ENCODE results near the gene PSMD14.

The PSMD14 gene

DNA sequence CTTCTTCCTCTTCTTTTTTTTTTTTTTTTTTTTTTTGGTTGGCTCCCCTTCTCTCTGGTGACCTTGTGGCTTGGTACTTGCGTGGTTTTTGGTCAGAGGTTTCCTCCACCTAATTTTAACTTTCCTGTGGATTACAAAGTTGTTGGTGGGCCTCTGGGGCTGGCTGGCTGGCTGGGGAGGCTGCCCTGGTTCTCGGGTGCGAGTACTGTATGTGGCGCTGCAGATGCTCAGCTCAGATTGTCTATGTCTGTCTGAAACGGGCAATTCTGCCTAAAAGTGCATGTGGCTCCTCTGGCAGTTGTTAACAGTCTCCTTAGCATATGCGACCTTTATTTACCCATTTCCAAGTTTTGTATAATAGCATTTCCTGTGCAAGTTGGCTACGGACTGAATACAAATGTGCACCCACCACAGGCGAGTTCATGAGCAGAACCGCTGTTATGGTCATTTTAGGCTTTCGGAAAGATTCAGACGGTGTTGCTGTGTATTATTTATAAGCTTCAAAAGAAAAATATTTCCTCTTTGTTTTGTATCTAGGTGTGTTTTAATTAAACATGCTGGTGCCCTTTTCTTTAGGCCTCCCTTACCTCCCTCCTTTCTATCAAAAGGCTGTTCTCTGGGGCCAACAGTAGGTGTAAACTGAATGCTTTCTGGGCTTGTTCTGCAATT is 112.3 kb downstream of the PSMD14 start:
- no peak for DNase-seq

DNA sequence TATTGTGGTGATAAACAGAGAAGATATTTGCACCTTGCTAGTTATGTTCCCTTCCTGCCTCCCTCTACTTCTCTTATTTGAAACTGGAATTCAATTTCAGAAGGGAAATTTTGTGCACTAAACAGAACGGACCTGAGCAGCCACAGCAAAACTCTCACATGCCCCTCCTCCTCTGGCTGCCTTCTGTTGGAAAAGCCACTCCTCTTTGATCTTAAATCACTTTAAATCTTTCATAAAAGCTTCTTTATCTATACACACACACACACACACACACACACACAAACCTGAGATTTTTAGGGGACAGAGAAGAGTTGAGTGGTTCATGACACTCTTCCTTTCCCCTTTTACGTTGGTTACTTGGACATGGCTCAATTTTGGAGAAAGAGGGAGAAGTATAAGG is 113.5 kb downstream of the PSMD14 start:
- no peak for DNase-seq

DNA sequence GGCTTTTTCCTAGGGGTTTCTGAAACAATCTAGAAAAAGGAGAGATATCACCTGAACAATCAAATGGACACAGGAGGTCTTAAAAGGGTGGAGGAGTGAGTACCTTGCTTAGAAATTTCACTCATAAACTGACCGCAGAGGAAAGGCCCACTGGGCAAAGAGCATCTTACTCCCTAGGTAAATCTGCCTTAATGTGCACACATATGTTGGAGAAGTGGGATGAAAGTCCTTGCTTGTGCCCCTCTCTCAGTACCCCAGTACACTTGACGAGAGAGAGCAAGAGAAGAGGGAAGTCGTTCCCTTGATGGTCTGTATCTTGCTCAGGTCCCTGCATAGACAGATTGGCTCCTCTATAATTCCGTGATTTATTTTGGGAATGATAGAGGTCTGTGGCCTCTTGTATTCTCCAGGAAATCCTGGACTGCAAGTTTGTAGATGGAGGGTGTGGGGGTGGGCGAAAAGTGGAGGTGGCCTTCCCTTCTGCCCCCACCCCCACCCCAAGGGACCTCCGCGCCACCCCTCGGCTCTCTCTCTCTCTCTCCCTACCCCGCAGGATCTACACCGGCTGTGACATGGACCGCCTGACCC is 114.7 kb downstream of the PSMD14 start:
- no peak for DNase-seq

DNA sequence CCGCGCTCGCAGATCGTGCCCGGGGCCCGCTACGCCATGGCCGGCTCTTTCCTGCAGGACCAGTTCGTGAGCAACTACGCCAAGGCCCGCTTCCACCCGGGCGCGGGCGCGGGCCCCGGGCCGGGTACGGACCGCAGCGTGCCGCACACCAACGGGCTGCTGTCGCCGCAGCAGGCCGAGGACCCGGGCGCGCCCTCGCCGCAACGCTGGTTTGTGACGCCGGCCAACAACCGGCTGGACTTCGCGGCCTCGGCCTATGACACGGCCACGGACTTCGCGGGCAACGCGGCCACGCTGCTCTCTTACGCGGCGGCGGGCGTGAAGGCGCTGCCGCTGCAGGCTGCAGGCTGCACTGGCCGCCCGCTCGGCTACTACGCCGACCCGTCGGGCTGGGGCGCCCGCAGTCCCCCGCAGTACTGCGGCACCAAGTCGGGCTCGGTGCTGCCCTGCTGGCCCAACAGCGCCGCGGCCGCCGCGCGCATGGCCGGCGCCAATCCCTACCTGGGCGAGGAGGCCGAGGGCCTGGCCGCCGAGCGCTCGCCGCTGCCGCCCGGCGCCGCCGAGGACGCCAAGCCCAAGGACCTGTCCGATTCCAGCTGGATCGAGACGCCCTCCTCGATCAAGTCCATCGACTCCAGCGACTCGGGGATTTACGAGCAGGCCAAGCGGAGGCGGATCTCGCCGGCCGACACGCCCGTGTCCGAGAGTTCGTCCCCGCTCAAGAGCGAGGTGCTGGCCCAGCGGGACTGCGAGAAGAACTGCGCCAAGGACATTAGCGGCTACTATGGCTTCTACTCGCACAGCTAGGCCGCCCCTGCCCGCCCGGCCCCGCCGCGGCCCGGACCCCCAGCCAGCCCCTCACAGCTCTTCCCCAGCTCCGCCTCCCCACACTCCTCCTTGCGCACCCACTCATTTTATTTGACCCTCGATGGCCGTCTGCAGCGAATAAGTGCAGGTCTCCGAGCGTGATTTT is 115.5 kb downstream of the PSMD14 start:
- DNase-seq = peak; percentile 63

DNA sequence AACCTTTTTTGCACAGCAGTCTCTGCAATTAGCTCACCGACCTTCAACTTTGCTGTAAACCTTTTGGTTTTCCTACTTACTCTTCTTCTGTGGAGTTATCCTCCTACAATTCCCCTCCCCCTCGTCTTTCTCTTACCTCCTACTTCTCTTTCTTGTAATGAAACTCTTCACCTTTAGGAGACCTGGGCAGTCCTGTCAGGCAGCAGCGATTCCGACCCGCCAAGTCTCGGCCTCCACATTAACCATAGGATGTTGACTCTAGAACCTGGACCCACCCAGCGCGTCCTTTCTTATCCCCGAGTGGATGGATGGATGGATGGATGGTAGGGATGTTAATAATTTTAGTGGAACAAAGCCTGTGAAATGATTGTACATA is 116.2 kb downstream of the PSMD14 start:
- no peak for DNase-seq

DNA sequence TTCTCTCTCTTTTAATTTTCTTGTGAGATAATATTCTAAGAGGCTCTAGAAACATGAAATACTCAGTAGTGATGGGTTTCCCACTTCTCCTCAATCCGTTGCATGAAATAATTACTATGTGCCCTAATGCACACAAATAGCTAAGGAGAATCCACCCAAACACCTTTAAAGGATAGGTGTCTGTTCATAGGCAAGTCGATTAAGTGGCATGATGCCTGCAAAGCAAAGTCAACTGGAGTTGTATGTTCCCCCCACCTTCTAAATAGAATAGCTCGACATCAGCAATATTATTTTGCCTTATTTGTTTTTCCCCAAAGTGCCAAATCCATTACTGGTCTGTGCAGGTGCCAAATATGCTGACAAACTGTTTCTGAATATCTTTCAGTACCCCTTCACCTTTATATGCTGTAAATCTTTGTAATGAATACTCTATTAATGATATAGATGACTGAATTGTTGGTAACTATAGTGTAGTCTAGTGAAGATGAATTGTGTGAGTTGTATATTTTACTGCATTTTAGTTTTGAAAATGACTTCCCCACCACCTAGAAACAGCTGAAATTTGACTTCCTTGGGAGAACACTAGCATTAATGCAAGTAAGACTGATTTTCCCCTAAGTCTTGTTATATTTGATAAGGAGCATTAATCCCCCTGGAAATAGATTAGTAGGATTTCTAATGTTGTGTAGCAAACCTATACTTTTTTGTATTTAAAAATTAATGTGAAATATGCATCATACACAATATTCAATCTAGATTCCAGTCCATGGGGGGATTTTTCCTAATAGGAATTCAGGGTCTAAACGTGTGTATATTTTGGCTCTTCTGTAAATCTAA is 116.9 kb downstream of the PSMD14 start:
- DNase-seq = no peak

DNA sequence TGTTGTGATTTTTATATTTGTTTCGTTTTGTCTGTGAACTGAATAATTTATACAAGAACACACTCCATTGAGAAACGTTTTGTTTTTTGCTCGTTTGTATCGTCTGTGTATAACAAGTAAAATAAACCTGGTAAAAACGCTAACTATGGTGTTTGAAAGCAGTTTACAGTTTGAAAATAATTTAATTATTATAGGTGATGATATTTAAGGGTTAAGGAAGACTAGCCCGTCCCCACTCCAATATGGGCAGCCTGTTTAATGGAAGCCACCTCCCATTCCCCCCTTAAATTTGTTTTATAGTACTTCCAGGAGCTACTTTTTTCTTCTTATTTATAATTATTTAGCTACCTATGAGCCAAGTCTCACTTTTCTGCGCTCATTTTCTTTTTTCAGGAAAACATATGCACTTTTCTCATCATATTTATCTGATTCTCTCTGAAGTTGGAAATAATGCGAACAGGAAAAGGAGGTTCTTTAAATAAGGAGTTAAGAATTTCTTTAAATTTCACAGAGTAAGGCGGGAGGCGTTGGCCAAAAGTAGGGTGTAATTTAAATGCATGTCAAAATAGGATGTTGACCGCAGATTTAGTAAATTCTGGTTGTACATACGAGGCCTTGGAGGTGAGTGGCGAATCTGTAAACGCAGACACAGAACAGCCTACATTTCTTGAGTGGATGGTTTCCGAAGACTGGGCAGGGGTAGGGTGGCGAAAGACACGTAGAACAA is 117.7 kb downstream of the PSMD14 start:
- DNase-seq = no peak

DNA sequence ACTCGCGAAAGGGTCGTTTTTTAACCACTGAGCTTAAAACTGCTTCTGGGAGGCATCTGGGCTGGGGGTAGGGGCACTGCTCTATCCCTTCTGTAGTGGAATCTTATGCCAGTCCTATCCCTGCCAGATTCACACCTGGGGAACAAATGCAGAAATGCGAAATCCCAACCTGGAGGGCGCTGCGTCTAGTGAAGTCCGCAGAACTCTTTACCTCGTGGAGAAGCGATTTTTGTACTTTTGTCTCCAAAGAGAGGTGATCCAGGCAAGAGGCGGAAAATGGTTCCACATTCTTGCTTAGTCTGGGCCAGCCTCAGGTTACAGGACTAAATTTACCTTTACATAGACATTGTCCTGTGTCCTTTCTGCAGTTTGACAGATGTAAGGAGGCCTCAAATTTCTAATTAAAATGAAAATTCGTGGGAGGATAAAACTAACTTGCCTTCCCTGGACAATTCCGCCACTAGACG is 118.3 kb downstream of the PSMD14 start:
- no peak for DNase-seq

DNA sequence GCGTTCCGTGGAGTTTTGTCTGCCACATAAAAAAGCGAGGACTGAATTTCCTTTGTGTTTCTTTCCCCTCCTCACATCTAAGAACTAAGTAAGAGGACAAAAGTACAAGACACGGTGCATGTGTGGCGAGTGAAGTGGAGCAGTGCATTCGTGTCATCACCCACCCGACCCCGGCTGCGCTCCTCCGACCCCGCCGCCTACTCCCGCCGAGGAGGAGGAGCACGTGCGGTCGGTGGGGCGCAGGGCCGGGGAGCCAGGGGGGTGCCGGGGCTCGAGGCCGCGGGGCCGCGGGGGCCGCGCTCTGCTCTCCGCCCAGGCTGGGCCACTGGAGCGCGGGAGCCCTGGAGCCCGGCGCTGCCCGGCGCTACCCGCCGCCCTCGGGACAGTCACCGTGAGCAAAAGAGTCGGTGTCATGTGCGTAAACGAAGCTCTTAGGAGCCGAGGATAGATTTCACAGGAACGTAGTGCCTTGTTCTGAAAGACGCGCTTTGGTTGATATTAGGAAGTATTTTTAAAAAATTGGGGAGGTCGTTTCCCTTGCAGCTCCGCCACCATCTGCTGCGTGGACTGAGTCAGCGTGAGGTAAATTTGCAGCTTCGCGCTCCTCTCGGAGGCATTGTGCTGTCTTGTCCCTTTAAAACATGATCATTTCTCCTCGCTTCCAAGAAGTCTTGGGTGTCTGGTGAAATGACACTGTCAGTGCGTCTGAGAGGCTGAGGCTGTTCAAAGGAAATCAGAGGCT is 118.9 kb downstream of the PSMD14 start:
- no peak for DNase-seq

DNA sequence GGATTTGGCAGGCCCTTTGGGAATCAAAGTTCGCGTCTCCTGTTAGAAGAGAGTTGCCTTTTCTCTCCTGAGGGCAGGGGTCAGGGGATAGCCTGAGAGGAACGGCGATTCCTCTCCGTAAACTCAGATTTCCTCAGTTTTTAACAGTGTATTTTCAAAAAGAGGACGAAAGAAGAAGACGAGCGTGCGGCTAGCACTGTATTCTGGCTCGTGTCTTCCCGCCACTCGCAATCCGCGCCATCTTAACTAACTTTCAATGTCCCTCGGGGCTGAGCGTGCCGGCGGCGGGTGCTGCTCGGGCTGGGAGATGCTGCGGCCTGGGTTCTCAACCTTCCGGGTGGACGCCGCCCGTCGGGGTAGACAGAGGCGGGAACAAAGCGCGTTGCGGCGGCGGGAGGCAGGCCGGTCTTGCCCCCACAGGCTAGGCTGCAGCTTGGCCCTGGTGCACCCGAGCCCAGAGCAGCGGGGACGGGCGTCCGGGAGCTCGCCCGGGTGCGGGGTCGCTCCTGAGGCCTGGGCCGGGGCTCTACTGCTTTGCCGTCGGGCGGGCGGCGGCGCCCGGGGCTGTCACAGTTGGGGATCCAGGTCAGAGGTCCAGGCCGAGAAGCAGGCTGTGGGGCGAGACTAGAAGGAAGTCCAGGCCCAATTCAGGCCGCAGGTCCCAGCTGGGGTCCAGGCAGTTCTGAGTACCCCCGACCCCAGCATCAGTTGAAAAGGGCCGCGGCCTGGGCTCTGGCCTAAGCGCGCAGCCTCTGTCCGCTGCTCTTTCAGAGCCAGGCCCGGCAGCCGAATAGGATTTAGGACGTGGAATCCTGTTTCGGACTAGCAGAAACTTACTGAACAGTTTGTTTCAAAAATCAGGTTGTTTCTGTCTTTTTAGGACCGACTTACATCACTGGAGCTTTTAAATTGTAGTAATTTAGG is 119.7 kb downstream of the PSMD14 start:
- DNase-seq = no peak

DNA sequence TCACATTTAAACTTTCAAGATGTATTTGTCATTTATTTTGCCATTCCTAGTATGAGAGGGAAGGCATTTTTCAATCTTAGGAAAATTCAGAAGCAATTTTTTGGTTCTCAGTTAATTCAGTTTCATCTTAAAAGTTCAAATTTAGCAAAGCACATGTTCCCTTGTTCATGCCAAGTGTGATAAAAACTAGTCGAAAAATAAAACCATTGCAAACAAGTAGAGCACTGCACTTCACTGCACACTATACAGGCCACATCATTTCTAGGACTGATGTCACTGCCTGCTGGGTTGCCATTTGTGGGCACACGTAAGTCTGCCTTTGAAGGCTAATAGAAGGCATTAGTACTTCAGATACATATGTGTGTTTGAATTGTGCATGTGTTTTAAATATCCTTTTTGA is 122.2 kb downstream of the PSMD14 start:
- peak; percentile 33 for DNase-seq

DNA sequence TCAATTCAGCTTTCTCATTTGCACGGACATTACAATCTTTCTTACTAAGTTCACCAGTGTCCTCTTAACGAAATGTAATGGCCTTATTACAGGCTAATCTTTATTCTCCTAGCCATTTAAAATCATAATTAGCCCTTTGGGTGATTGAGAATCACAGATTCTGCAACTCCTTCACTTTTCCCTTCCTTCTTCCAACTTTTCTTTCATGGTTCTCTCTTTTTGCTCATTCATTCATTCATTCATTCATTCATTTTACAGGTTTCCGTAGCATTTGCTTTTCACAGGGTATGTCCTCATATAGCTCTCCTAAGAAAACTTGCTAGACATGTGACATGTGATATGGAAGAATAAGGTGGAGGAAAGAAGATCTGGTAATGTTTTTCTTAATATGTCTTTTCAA is 123.9 kb downstream of the PSMD14 start:
- no peak for DNase-seq

DNA sequence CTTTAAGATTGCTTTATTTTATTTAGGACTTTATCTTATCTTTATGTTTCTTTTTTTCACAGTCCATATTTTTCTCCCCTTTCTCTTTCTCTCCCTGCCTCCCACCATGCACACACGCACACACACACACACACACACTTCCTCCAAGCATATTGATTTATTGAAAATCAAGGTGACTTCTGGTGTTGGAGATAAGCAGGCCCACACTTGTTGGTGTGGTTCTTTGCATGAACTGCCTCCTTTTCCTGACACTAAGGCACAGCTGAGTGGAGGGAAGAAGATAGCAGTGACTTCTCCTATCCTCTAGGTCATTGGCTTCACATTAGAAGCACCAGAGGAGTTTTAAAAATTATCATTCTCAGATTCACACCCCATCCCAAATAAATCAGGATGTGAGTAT is 125.9 kb downstream of the PSMD14 start:
- DNase-seq = no peak

DNA sequence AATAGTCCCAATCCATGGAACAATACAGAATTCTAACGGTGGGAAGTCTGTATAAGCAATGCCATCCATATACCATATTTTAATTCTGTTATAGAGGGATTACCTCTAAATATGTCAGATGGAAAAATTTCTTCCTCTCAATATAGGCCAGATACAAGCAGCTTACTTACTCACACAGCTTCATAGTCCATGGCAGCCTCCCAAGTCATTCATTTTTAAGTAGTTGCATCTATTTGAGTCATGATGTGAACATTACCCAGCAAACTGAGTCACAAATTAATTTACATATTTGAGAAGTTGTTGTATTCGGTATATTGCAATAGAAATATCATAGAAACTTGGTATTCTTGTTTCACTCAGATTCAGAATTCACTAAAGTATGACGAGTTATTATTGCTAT is 128.2 kb downstream of the PSMD14 start:
- no peak for DNase-seq

DNA sequence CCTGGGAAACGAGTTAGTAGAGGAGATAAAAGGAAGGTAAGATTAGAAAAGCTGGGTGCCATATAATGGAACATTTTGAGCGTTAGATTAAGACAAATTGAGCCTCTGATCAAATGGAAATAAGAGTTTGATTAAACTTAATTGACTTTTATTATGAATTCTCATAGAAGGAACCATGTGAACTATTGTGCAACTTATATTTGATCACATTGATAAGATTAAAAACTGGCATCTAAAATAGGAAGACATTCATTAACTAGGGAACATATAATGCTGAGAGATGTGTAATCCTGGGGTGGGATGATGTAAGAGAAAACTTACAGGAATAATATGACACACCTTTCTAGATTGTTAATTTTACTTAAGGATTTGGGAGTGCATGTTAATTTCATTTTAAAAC is 130.4 kb downstream of the PSMD14 start:
- no peak for DNase-seq

DNA sequence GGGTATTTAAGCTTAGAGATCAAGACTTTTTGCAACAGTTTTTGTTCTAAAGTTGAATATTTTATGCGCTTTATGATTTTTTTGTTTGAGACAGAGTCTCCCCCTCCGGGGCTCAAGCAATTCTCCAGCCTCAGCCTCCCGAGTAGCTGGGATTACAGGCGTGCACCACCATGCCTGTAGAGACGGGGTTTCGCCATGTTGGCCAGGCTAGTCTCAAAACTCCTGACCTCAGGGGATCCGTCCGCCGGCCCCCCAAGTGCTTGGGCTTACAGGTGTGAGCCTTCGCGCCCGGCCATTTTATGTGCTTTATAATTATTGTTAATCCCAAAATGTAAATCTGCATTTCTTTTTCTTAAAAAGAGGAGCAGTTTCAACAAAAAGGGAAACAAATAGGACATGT is 136.9 kb downstream of the PSMD14 start:
- DNase-seq = no peak

DNA sequence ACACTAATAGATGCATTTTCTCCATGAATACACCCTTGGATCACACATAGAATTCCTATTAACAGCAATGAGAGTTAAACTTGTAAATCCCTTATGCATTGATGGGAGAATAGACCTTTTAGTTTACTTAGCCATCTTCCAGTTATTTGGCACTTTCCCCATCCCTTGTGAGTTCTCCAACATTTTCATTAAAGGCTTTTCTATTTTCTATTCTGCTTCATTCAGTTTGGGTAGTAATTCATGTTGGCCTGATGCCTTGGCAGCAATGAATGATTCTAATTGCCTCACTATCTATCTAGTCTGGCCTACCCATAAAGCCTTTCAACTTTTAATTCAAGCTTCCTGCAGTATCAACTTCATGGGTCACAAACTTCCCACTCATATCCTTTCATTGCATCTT is 140.2 kb downstream of the PSMD14 start:
- no peak for DNase-seq
